Ishikawa (cell line): ENCODE results near the gene MAP1LC3A.

Experiments
- CREB1 ChIP-seq: IDR thresholded peaks from 2 replicates; pipeline ENCODE4 v1.6.1; 2012; ENCODE audit warnings: low read depth
- EGR1 ChIP-seq: IDR thresholded peaks from 2 replicates; pipeline ENCODE4 v1.6.1; 2012
- EP300 ChIP-seq: IDR thresholded peaks from 2 replicates; pipeline ENCODE4 v1.6.1; 2012; ENCODE audit warnings: borderline replicate concordance
- MAX ChIP-seq: IDR thresholded peaks from 2 replicates; pipeline ENCODE4 v1.6.1; 2012
- NFIC ChIP-seq: IDR thresholded peaks from 2 replicates; pipeline ENCODE4 v1.6.1; 2012
- RAD21 ChIP-seq: IDR thresholded peaks from 2 replicates; pipeline ENCODE4 v1.6.1; 2012; ENCODE audit warnings: low read depth
- REST ChIP-seq: IDR thresholded peaks from 2 replicates; pipeline ENCODE4 v1.6.1; 2012; ENCODE audit warnings: low read depth, mild to moderate bottlenecking
- YY1 ChIP-seq: IDR thresholded peaks from 2 replicates; pipeline ENCODE4 v1.6.1; 2012; ENCODE audit warnings: low read depth
- ZBTB7A ChIP-seq: IDR thresholded peaks from 2 replicates; pipeline ENCODE4 v1.6.1; 2012; ENCODE audit warnings: low read depth

- TF ChIP-seq MAX (no peak), REST (no peak), RAD21 (no peak), YY1 (no peak), CREB1 (no peak), EP300 (no peak), NFIC (no peak), EGR1 (no peak), ZBTB7A (no peak)
These were observed 5.1 kb upstream of the MAP1LC3A start for GRCh38 chr20:34553366-34553867.
